HepG2 (cell line): ENCODE data around the gene RAN. TPM values are rescaled to one million over a fixed set of nuclear protein-coding genes. Genes with fewer than 3 reads are reported as not detected.

Source experiments
- AKAP8 ChIP-seq: sonication (generic); formaldehyde crosslinking; IDR thresholded peaks from 2 replicates; pipeline ENCODE4 v1.5.1; 2020; ENCODE audit warnings: mild to moderate bottlenecking, missing genetic modification reagents
- ATM ChIP-seq: fragments of 450-650 bp; IDR thresholded peaks from 2 replicates; pipeline ENCODE4 v1.7.1; 2017; ENCODE audit warnings: mild to moderate bottlenecking, borderline replicate concordance
- CTCF ChIP-seq: sonication (generic); formaldehyde crosslinking; IDR thresholded peaks from 2 replicates; pipeline ENCODE4 v1.5.0; 2020; ENCODE audit warnings: mild to moderate bottlenecking, missing genetic modification reagents, moderate library complexity
- GTF3A ChIP-seq: sonication (generic); formaldehyde crosslinking; conservative IDR thresholded peaks from 2 replicates; pipeline ENCODE4 v1.4.0; 2020; ENCODE audit warnings: mild to moderate bottlenecking, missing genetic modification reagents
- HCFC1 ChIP-seq: fragments of 150-350 bp; IDR thresholded peaks from 2 replicates; pipeline ENCODE4 v1.6.1; 2014; ENCODE audit warnings: low read depth, low read length
- HDAC1 ChIP-seq: sonication (generic); formaldehyde crosslinking; IDR thresholded peaks from 2 replicates; pipeline ENCODE4 v1.5.1; 2020; ENCODE audit warnings: mild to moderate bottlenecking, missing genetic modification reagents
- HIVEP1 ChIP-seq: sonication (generic); formaldehyde crosslinking; IDR thresholded peaks from 2 replicates; pipeline ENCODE4 v1.4.0; 2020; ENCODE audit warnings: mild to moderate bottlenecking, missing genetic modification reagents
- HMG20B ChIP-seq: conservative IDR thresholded peaks from 2 replicates; pipeline ENCODE4 v1.6.1; 2016; ENCODE audit warnings: missing genetic modification reagents, missing compliant biosample characterization
- HNF4A ChIP-seq: sonication (generic); formaldehyde crosslinking; IDR thresholded peaks from 2 replicates; pipeline ENCODE4 v1.4.0; 2020; ENCODE audit warnings: missing genetic modification reagents
- HOXD1 ChIP-seq: sonication (generic); formaldehyde crosslinking; IDR thresholded peaks from 2 replicates; pipeline ENCODE4 v1.5.0; 2020; ENCODE audit warnings: missing genetic modification reagents
- JUND ChIP-seq: sonication (generic); formaldehyde crosslinking; IDR thresholded peaks from 2 replicates; pipeline ENCODE4 v1.8.0; 2022; ENCODE audit warnings: mild to moderate bottlenecking, missing genetic modification reagents
- KDM6A ChIP-seq: IDR thresholded peaks from 2 replicates; pipeline ENCODE4 v1.6.1; 2016; ENCODE audit warnings: low read depth
- NR2F1 ChIP-seq, 2 experiments: fragments of 450-650 bp in 1 of 2; formaldehyde crosslinking in 1 of 2; IDR thresholded peaks; 2 replicates each; pipeline versions ENCODE4 v1.5.0 to v1.6.1; 2016 to 2020; ENCODE audit warnings: mild to moderate bottlenecking in 1 of 2, missing compliant biosample characterization in 1 of 2, missing genetic modification reagents in 1 of 2, moderate library complexity in 1 of 2
- RARA ChIP-seq: IDR thresholded peaks from 2 replicates; pipeline ENCODE4 v1.6.1; 2016; ENCODE audit warnings: missing genetic modification reagents, missing compliant biosample characterization
- SAP130 ChIP-seq: IDR thresholded peaks from 2 replicates; pipeline ENCODE4 v1.6.1; 2016; ENCODE audit warnings: low read depth
- SPEN ChIP-seq: sonication (generic); formaldehyde crosslinking; IDR thresholded peaks from 2 replicates; pipeline ENCODE4 v1.5.1; 2020; ENCODE audit warnings: low read depth, mild to moderate bottlenecking, missing genetic modification reagents
- TCF7L2 ChIP-seq: IDR thresholded peaks from 2 replicates; pipeline ENCODE4 v1.6.1; 2011; ENCODE audit warnings: mild to moderate bottlenecking, low read depth, low read length, moderate library complexity
- THAP7 ChIP-seq: sonication (generic); formaldehyde crosslinking; IDR thresholded peaks from 2 replicates; pipeline ENCODE4 v1.8.1; 2023; ENCODE audit warnings: mild to moderate bottlenecking, missing genetic modification reagents
- YEATS4 ChIP-seq: sonication (generic); formaldehyde crosslinking; IDR thresholded peaks from 2 replicates; pipeline ENCODE4 v1.4.0; 2020; ENCODE audit warnings: missing genetic modification reagents, borderline replicate concordance
- ZKSCAN8 ChIP-seq: IDR thresholded peaks from 2 replicates; pipeline ENCODE4 v1.6.1; 2016; ENCODE audit warnings: borderline replicate concordance, missing genetic modification reagents, missing compliant biosample characterization
- ZNF224 ChIP-seq: sonication (generic); formaldehyde crosslinking; IDR thresholded peaks from 2 replicates; pipeline ENCODE4 v1.5.0; 2020; ENCODE audit warnings: mild to moderate bottlenecking, missing genetic modification reagents
- ZNF253 ChIP-seq: sonication (generic); formaldehyde crosslinking; IDR thresholded peaks from 2 replicates; pipeline ENCODE4 v1.8.0; 2022; ENCODE audit warnings: mild to moderate bottlenecking, missing genetic modification reagents, borderline replicate concordance
- ZNF264 ChIP-seq: sonication (generic); formaldehyde crosslinking; IDR thresholded peaks from 2 replicates; pipeline ENCODE4 v1.4.0; 2020; ENCODE audit warnings: missing genetic modification reagents
- ZNF274 ChIP-seq: sonication (generic); formaldehyde crosslinking; IDR thresholded peaks from 2 replicates; pipeline ENCODE4 v1.5.1; 2020; ENCODE audit warnings: mild to moderate bottlenecking, missing genetic modification reagents
- ZNF282 ChIP-seq: fragments of 450-650 bp; IDR thresholded peaks from 2 replicates; pipeline ENCODE4 v1.6.1; 2018; ENCODE audit not compliant: partially characterized antibody
- ZNF333 ChIP-seq: sonication (generic); formaldehyde crosslinking; IDR thresholded peaks from 2 replicates; pipeline ENCODE4 v1.4.0; 2020; ENCODE audit warnings: mild to moderate bottlenecking, missing genetic modification reagents, borderline replicate concordance
- ZNF382 ChIP-seq: sonication (generic); formaldehyde crosslinking; IDR thresholded peaks from 2 replicates; pipeline ENCODE4 v1.5.0; 2020; ENCODE audit warnings: missing genetic modification reagents, mild to moderate bottlenecking, borderline replicate concordance
- ZNF558 ChIP-seq: sonication (generic); formaldehyde crosslinking; IDR thresholded peaks from 2 replicates; pipeline ENCODE4 v1.9.0; 2022; ENCODE audit warnings: mild to moderate bottlenecking, missing genetic modification reagents, borderline replicate concordance
- ZNF691 ChIP-seq: sonication (generic); formaldehyde crosslinking; IDR thresholded peaks from 2 replicates; pipeline ENCODE4 v1.4.0; 2020; ENCODE audit warnings: missing genetic modification reagents, low read depth, mild to moderate bottlenecking, borderline replicate concordance
- ZSCAN5A ChIP-seq: sonication (generic); formaldehyde crosslinking; IDR thresholded peaks from 2 replicates; pipeline ENCODE4 v1.8.0; 2022; ENCODE audit warnings: mild to moderate bottlenecking, missing genetic modification reagents, borderline replicate concordance
- polyA plus RNA-seq, 8 experiments: library from polyadenylated mRNA; depleted of rRNA in 3 of 8; stranded (reverse) in 7 of 8; unstranded in 1 of 8; fragments of >200 nt; fragmentation: Illumina TruSeq in 4 of 8; extraction: Trizol in 4 of 8; gene quantifications; 2 replicates each; pipeline versions ENCODE4 v1.2.1 to v1.2.3, GENCODE V29; 2011 to 2016; ENCODE audit warnings: low read depth in 4 of 8, missing spikeins in 1 of 8, mixed read lengths in 1 of 8; ENCODE audit not compliant: insufficient read depth in 1 of 8
- total RNA-seq, 5 experiments: library from RNA; depleted of rRNA; stranded (reverse); fragments of >200 nt; fragmentation: Illumina TruSeq; extraction: Trizol; gene quantifications; 2 replicates each; pipeline ENCODE4 v1.2.3, GENCODE V29; 2016; ENCODE audit warnings: low read depth in 1 of 5

Gene RAN
- total and polyA plus RNA-seq, 2 of the 13 experiments (the other 11 are each of a cell fraction or from before 2014, with no cell fraction given), result 1,335 to 1,630 TPM

GRCh38 chr12:130863298-130863697 lies 8.6 kb upstream of the RAN start (continued):
- TF ChIP-seq CTCF (CRISPR knock-in tag), result peak; percentile 53
- peak; percentile 95 for TF ChIP-seq ZKSCAN8
- TF ChIP-seq ZNF333 (CRISPR knock-in tag), result no peak
- TF ChIP-seq RARA (CRISPR knock-in tag), result peak; percentile 29; the same call in 1 of the 2 replicates
- no peak for TF ChIP-seq HIVEP1 (CRISPR knock-in tag)
- TF ChIP-seq ZNF253 (CRISPR knock-in tag), result no peak
- TF ChIP-seq ZSCAN5A (CRISPR knock-in tag), result no peak
- no peak for TF ChIP-seq JUND (CRISPR knock-in tag)
- TF ChIP-seq ZNF224, result no peak
- TF ChIP-seq ZNF274 (CRISPR knock-in tag), result no peak
- 0 out of 2 replicates have a peak, but pooled peaks have one; percentile 23 for TF ChIP-seq HMG20B (CRISPR knock-in tag)
- peak; percentile 100 for TF ChIP-seq ZNF264 (CRISPR knock-in tag)
- no peak for TF ChIP-seq ZNF382 (CRISPR knock-in tag)
- TF ChIP-seq HCFC1, result no peak
- TF ChIP-seq GTF3A (CRISPR knock-in tag), result no peak
- TF ChIP-seq ZNF282, result no peak
- no peak for TF ChIP-seq ZNF691 (CRISPR knock-in tag)
- TF ChIP-seq KDM6A (CRISPR knock-in tag), result no peak
- 0 out of 2 replicates have a peak, but pooled peaks have one; percentile 27 for TF ChIP-seq SPEN
- no peak for TF ChIP-seq HDAC1 (CRISPR knock-in tag)
- TF ChIP-seq HOXD1 (CRISPR knock-in tag), result no peak
- no peak for TF ChIP-seq ZNF558 (CRISPR knock-in tag)
- TF ChIP-seq SAP130 (CRISPR knock-in tag), result peak; percentile 61
- TF ChIP-seq AKAP8 (CRISPR knock-in tag), result no peak
- TF ChIP-seq THAP7 (CRISPR knock-in tag), result no peak
- TF ChIP-seq HNF4A (CRISPR knock-in tag), result peak; percentile 75
- no peak for TF ChIP-seq TCF7L2
- no peak for TF ChIP-seq NR2F1 (CRISPR knock-in tag; IDR thresholded peaks at IDR 0.05)
- TF ChIP-seq YEATS4, result no peak
- TF ChIP-seq ATM, result no peak
